ENCODE measurements around the gene HTD2.

The HTD2 gene

GRCh38 chr3:58359621-58360020 lies 53.3 kb downstream of the HTD2 start:
- ATAC-seq = no peak

GRCh38 chr3:58361866-58362265 lies 55.5 kb downstream of the HTD2 start:
- no peak for ATAC-seq

GRCh38 chr3:58366699-58367098 lies 60.4 kb downstream of the HTD2 start:
- no peak for ATAC-seq

- ATAC-seq = no peak
These were observed 62.7 kb downstream of the HTD2 start for GRCh38 chr3:58369038-58369437.

All from activated CD4-positive, CD25-positive, alpha-beta regulatory T cell treated with anti-CD3 and anti-CD28 coated beads, Interleukin-2, amount 50 U/mL, for 24 hours (primary cell).